Adipocyte (in vitro differentiated cells): ENCODE measurements around the gene BAIAP2.

Experiments
- DNase-seq: peaks from one replicate; pipeline ENCODE4 v3.0.0-alpha.2; 2015; ENCODE audit warnings: low read depth
- H3K27me3 ChIP-seq: replicated peaks from 2 replicates; pipeline ENCODE4 v1.7.0; 2013; ENCODE audit warnings: mild to moderate bottlenecking, low read length, moderate library complexity; ENCODE audit not compliant: control insufficient read depth, insufficient read depth
- H3K36me3 ChIP-seq: 2 replicates; pipeline ENCODE4 v1.7.0; 2013; ENCODE audit warnings: low read length, mild to moderate bottlenecking, moderate library complexity; ENCODE audit not compliant: control insufficient read depth, insufficient read depth, severe bottlenecking
- H3K4me1 ChIP-seq: 2 replicates; pipeline ENCODE4 v1.7.0; 2013; ENCODE audit warnings: mild to moderate bottlenecking, low read length, moderate library complexity; ENCODE audit not compliant: control insufficient read depth, insufficient read depth
- H3K4me3 ChIP-seq: 2 replicates; pipeline ENCODE4 v1.7.0; 2013; ENCODE audit warnings: mild to moderate bottlenecking, low read length, moderate library complexity
- H3K9ac ChIP-seq: 2 replicates; pipeline ENCODE4 v1.7.0; 2013; ENCODE audit warnings: mild to moderate bottlenecking, low read length, moderate library complexity
- H3K9me3 ChIP-seq: 2 replicates; pipeline ENCODE4 v1.7.0; 2013; ENCODE audit warnings: mild to moderate bottlenecking, low read length, moderate library complexity; ENCODE audit not compliant: control insufficient read depth

Gene BAIAP2

DNA sequence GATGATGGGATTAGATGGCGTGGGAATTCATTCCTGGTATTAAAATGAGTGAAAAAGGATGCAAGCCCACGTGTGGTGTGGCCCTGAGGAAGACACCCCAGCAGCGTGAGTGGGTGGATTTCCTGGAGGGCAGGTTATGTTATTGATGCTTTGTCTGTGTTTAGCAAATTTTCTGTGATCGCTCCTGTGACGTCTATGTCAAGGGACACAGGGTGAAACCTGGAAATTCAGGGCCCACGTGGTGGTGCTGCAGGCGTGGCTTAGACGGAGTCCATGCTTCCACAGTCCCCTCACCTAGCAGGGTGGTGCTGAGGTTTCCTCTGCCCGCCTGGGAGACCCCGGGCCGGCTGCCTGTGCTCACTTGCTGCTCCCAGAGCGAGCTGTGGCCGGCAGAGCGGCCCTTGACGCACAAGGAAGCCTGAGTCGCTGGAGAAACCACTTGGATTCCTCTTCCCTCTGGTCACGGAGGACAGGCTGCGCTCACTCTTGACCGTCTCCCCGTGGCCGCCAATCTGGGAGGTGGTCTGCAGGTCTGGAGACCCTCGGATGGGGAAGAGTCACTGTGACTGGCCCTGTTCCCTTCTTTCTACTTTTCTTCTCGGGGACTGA, 23.4 kb downstream of the BAIAP2 start:
- H3K9me3 ChIP-seq = no peaks in the 10 kb centered on the region
- H3K4me1 ChIP-seq = peaks cover 18% of the 10 kb centered on the region
- H3K36me3 ChIP-seq = peaks cover 13% of the 10 kb centered on the region
- H3K9ac ChIP-seq = peak overlapping the region; percentile 57
- no peaks in the 10 kb centered on the region for H3K27me3 ChIP-seq
- no peak for DNase-seq
- H3K4me3 ChIP-seq = no peak overlapping the region

GRCh38 chr17:81059026-81059425, 24.1 kb downstream of the BAIAP2 start:
- no peak overlapping the region for H3K9ac ChIP-seq
- peaks cover 25% of the 10 kb centered on the region for H3K4me1 ChIP-seq
- H3K36me3 ChIP-seq = peaks cover 13% of the 10 kb centered on the region
- no peaks in the 10 kb centered on the region for H3K9me3 ChIP-seq
- no peak for DNase-seq
- H3K27me3 ChIP-seq = no peaks in the 10 kb centered on the region
- no peak overlapping the region for H3K4me3 ChIP-seq

GRCh38 chr17:81060416-81060815, 25.5 kb downstream of the BAIAP2 start:
- H3K36me3 ChIP-seq = peaks cover 13% of the 10 kb centered on the region

DNA sequence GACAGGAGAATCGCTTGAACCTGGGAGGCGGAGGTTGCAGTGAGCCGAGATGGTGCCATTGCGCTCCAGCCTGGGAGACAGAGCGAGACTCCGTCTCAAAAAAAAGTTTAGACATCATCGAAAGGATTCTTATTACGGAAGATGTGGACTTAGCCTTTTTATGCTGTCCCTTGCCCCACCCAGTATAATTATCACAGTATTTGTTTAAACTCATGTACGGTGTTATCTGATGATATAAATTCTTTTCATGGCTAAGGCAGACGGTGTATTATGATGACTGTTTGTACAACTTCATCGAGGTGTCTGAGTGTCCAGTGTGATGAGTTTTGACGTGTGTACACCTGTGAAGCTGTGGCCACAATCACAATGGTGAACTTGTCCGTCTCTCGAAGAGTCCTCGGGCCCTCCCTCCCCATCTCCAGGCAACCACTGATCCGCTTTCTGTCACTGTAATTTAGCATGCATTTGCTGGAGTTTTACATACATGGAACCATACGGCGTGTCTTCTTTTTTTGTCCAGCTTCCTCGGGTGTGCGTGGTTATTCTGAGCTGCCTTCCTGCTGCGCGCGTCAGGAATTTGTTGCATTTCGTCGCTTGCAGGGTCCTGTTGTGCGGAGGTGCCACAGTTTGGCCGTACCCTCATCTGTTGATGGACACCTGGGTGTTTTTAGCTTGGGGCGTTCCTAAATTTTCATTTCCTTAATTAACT, 26.2 kb downstream of the BAIAP2 start:
- H3K36me3 ChIP-seq = peaks cover 13% of the 10 kb centered on the region
- H3K9me3 ChIP-seq = no peaks in the 10 kb centered on the region

More at GRCh38 chr17:81060416-81060815, 25.5 kb downstream of the BAIAP2 start:
- H3K27me3 ChIP-seq = no peaks in the 10 kb centered on the region
- no peak for DNase-seq
- H3K9me3 ChIP-seq = no peaks in the 10 kb centered on the region
- no peak overlapping the region for H3K4me3 ChIP-seq
- H3K4me1 ChIP-seq = peaks cover 38% of the 10 kb centered on the region
- no peak overlapping the region for H3K9ac ChIP-seq

DNA sequence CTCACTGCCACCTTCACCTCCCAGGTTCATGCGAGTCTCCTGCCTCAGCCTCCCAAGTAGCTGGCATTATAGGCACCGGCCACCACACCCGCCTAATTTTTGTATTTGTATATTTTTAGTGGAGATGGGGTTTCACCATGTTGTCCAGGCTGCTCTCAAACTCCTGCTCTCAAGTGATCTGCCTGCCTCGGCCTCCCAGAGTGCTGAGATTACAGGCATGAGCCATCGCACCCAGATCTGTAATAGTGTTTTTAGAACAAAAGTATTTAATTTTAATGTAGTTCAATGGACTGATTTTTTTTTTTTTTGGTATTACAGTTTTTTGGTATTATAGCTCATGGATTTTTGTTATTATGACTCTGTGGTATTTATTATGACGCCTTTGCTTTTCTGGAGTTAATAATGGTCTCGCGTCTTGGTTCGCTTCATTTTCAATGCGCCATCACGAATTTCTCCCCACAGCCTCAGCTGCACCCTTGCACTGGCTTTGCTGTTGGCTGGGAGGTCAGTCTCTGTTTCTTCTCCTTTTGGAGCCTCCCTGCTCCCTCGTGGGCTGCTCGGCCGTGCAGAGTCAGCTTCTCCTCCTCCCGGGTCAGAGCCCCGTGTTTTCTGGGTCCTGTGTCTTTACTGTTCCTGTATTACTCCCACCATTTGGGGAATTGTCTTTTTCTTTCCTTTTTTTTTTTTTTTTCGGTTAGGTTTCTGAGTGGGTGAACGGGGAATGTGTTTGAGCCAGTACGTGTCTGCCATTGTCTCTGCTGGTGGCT, 27.2 kb downstream of the BAIAP2 start:
- no peaks in the 10 kb centered on the region for H3K27me3 ChIP-seq
- DNase-seq = no peak
- peaks cover 32% of the 10 kb centered on the region for H3K4me1 ChIP-seq
- no peak overlapping the region for H3K4me3 ChIP-seq
- no peak overlapping the region for H3K9ac ChIP-seq
- no peaks in the 10 kb centered on the region for H3K9me3 ChIP-seq
- peaks cover 13% of the 10 kb centered on the region for H3K36me3 ChIP-seq

More for the DNA sequence above, 26.2 kb downstream of the BAIAP2 start:
- Histone ChIP-seq H3K4me1 (peaks cover 38% of the 10 kb centered on the region), H3K27me3 (no peaks in the 10 kb centered on the region), H3K9ac (no peak overlapping the region), H3K4me3 (no peak overlapping the region)
- no peak for DNase-seq

DNA sequence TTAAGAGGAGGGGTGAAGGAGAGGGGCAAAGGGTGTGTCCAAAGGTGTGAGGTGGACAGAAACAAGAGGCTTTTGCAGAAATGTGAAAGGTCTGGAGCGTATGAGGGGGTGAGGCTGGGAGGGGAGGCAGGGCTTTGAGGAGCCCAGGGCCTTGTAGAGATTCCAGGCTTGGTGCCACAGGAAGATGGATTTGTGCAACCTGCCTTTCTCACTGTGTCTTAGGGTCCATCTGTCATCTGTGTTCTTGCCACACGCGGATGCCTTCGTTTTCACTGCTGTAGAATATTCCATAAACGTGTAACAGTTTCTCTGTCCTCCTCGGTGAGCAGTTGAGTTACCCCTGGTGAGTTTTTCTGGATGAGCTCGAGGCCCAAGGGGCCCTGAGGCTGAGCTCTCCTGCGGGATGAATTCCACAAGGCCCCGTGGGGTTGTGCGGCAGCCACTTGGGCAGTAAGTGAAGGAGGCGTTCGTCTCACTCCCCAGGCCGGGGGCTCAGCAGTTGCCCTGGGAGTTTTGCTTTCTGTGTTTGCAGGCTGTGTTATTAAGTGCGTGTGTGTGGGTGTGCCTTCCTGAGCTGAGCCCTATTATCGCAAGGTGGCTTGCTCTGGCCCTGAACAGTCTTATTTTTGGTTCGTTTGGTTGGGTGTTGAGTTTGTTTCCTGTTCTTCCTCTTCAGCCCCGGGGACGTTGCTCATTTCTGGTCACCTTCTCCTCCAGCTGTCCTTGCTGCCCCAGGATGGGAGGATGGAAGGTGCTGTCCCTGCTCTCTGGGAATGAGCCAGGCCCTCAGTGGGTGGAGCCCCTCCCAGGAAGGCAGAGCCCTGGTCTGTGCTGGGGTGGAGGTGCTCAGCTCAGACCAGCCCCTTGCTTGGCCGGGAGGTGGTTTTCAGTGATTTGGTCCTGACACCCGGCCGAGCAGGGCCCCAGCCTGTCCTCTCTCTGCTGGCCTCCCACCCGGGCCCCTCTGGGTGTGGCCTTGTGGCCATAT, 28.4 kb downstream of the BAIAP2 start:
- H3K36me3 ChIP-seq = peaks cover 13% of the 10 kb centered on the region
- no peaks in the 10 kb centered on the region for H3K27me3 ChIP-seq
- H3K4me3 ChIP-seq = no peak overlapping the region
- H3K4me1 ChIP-seq = peaks cover 22% of the 10 kb centered on the region
- H3K9ac ChIP-seq = no peak overlapping the region
- H3K9me3 ChIP-seq = no peaks in the 10 kb centered on the region
- no peak for DNase-seq

- Histone ChIP-seq H3K4me3 (no peak overlapping the region), H3K36me3 (peaks cover 13% of the 10 kb centered on the region), H3K9me3 (no peaks in the 10 kb centered on the region)
Measured at GRCh38 chr17:81064678-81065475, 29.9 kb downstream of the BAIAP2 start.

GRCh38 chr17:81065500-81065899, 30.5 kb downstream of the BAIAP2 start:
- no peak for DNase-seq
- no peak overlapping the region for H3K9ac ChIP-seq
- H3K9me3 ChIP-seq = no peaks in the 10 kb centered on the region
- no peaks in the 10 kb centered on the region for H3K27me3 ChIP-seq
- peaks cover 7% of the 10 kb centered on the region for H3K36me3 ChIP-seq
- no peak overlapping the region for H3K4me3 ChIP-seq
- peaks cover 20% of the 10 kb centered on the region for H3K4me1 ChIP-seq

More at GRCh38 chr17:81064678-81065475, 29.9 kb downstream of the BAIAP2 start:
- H3K27me3 ChIP-seq = no peaks in the 10 kb centered on the region
- peak overlapping the region; percentile 65 for H3K9ac ChIP-seq
- H3K4me1 ChIP-seq = peaks cover 20% of the 10 kb centered on the region
- peak; percentile 79 for DNase-seq

DNA sequence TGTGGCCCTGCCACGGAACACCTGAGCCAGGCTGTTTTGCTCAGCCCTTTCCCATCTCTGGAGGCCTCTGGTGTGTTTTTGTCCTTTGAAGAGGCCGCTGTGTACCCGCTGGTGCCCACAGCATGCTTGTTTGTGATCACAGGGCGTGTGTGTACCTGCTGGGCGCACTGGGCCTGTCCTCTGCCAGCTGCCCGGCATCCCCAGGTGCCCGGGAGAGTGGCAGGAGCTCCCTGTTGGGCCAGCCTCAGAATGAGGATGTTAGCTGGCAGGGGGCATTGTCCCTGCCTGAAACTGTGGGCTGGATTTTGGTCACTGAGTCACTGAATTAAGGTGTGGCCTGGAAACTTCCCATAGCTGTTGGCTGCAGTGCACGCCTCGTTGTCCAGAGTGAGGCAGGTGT, 31.1 kb downstream of the BAIAP2 start:
- Histone ChIP-seq H3K9me3 (no peaks in the 10 kb centered on the region), H3K36me3 (peaks cover 7% of the 10 kb centered on the region), H3K27me3 (no peaks in the 10 kb centered on the region), H3K4me1 (peaks cover 20% of the 10 kb centered on the region), H3K4me3 (no peak overlapping the region), H3K9ac (no peak overlapping the region)
- DNase-seq = no peak

DNA sequence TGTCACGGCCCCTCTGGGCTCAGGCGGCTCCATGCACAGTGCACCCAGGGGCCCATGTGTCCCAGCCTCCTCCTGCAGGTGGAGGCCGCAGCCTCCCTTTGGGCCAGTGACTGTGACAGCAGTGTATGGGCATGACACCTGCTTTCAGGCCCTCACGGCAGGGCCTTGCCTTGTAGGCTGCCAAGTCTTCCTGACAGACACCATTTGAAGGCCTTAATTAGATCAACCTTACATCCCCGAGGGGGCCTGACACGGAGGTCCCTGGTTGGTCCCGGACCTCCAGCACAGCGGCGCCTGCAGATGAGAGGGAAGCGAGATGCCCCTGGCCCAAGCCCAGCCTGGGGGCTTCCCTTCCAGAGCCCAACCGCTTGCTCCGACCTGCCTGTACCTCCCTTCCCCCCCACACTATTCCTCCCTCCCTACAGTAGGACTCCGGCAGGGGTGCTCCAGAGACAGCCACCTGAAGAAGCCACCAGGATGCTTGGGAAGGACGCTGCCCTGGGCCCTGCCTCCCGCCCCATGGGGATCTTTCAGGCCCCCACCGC, 31.9 kb downstream of the BAIAP2 start:
- no peak overlapping the region for H3K4me3 ChIP-seq
- H3K36me3 ChIP-seq = no peaks in the 10 kb centered on the region
- DNase-seq = no peak
- no peaks in the 10 kb centered on the region for H3K27me3 ChIP-seq
- H3K9ac ChIP-seq = no peak overlapping the region
- no peaks in the 10 kb centered on the region for H3K9me3 ChIP-seq
- peaks cover 20% of the 10 kb centered on the region for H3K4me1 ChIP-seq
